Astrocyte (in vitro differentiated cells and primary cell): Measurements from ENCODE around the gene RDH5. TPM values are rescaled to one million over a fixed set of nuclear protein-coding genes. Genes with fewer than 3 reads are reported as not detected.

Source experiments
- DNase-seq: peaks from one replicate; pipeline ENCODE4 v3.0.0-alpha.2; 2010; ENCODE audit warnings: low read depth
- FAIRE-seq: peaks from 2 replicates; lab custom pipeline; 2011; peaks lifted over from hg19 to GRCh38; lab: Jason Lieb, UNC
- H2AFZ ChIP-seq: 2 replicates; pipeline ENCODE4 v1.6.0; 2012; ENCODE audit warnings: low read depth, low read length, inconsistent platforms
- H3K27ac ChIP-seq: 2 replicates; pipeline ENCODE4 v1.5.1; 2011; ENCODE audit warnings: low read depth, low read length, inconsistent platforms
- H3K27me3 ChIP-seq: 2 replicates; pipeline ENCODE4 v1.6.0; 2011; ENCODE audit warnings: low read length, inconsistent platforms; ENCODE audit not compliant: insufficient read depth
- H3K36me3 ChIP-seq: 2 replicates; pipeline ENCODE4 v1.5.1; 2011; ENCODE audit warnings: low read length, inconsistent platforms; ENCODE audit not compliant: insufficient read depth
- H3K4me1 ChIP-seq: 2 replicates; pipeline ENCODE4 v1.5.1; 2011; ENCODE audit warnings: low read length, inconsistent platforms; ENCODE audit not compliant: insufficient read depth
- H3K4me2 ChIP-seq: 2 replicates; pipeline ENCODE4 v1.6.0; 2012; ENCODE audit warnings: low read length, inconsistent platforms
- H3K4me3 ChIP-seq: 2 replicates; pipeline ENCODE4 v1.5.1; 2011; ENCODE audit warnings: low read depth, mild to moderate bottlenecking, low read length, inconsistent platforms; ENCODE audit not compliant: insufficient read depth
- H3K79me2 ChIP-seq: 2 replicates; pipeline ENCODE4 v1.6.0; 2012; ENCODE audit warnings: mild to moderate bottlenecking, low read length, inconsistent platforms; ENCODE audit not compliant: insufficient read depth
- H3K9ac ChIP-seq: 2 replicates; pipeline ENCODE4 v1.6.0; 2012; ENCODE audit warnings: mild to moderate bottlenecking, low read length, inconsistent platforms
- H3K9me3 ChIP-seq: 2 replicates; pipeline ENCODE4 v1.5.1; 2012; ENCODE audit warnings: low read depth, mild to moderate bottlenecking, low read length, inconsistent platforms; ENCODE audit not compliant: insufficient read depth
- H4K20me1 ChIP-seq: 2 replicates; pipeline ENCODE4 v1.6.0; 2012; ENCODE audit warnings: low read length, inconsistent platforms; ENCODE audit not compliant: insufficient read depth
- H3K27ac Mint-ChIP-seq: one replicate; pipeline ENCODE4 v1.8.0; 2021; ENCODE audit warnings: mild to moderate bottlenecking, mixed read lengths; ENCODE audit not compliant: unreplicated experiment
- H3K27me3 Mint-ChIP-seq: one replicate; pipeline ENCODE4 v1.8.0; 2021; ENCODE audit warnings: low read depth, mixed read lengths; ENCODE audit not compliant: unreplicated experiment
- H3K36me3 Mint-ChIP-seq: one replicate; pipeline ENCODE4 v1.8.0; 2021; ENCODE audit warnings: low read depth, mixed read lengths; ENCODE audit not compliant: unreplicated experiment
- H3K4me1 Mint-ChIP-seq: one replicate; pipeline ENCODE4 v1.8.0; 2021; ENCODE audit warnings: low read depth, mixed read lengths; ENCODE audit not compliant: unreplicated experiment
- H3K4me3 Mint-ChIP-seq: one replicate; pipeline ENCODE4 v1.8.0; 2021; ENCODE audit warnings: mild to moderate bottlenecking, moderate library complexity, mixed read lengths; ENCODE audit not compliant: unreplicated experiment
- H3K9me3 Mint-ChIP-seq: one replicate; pipeline ENCODE4 v1.8.0; 2021; ENCODE audit warnings: mild to moderate bottlenecking, mixed read lengths; ENCODE audit not compliant: unreplicated experiment
- EZH2 ChIP-seq: IDR thresholded peaks from 2 replicates; pipeline ENCODE4 v1.6.1; 2012; ENCODE audit warnings: mild to moderate bottlenecking, low read length, inconsistent platforms; ENCODE audit not compliant: insufficient read depth
- total RNA-seq: library from RNA; stranded (reverse); gene quantifications from 2 replicates; pipeline ENCODE4 v1.2.1, GENCODE V29; 2021
- TF ChIP-seq, protein P1 (sequence below): IDR thresholded peaks from 2 replicates; pipeline ENCODE4 v1.5.1; 2011; ENCODE audit warnings: low read depth, mild to moderate bottlenecking, inconsistent platforms, low read length, moderate library complexity; ENCODE audit not compliant: insufficient read depth

RDH5 gene
- total RNA-seq, 1 donor from 2014 or later: 2.1 TPM

- no peaks in the 10 kb centered on the region for H3K27me3 ChIP-seq
- no peak overlapping the region for H3K4me2 ChIP-seq
- no peak overlapping the region for H3K9ac ChIP-seq
- Mint-ChIP-seq H3K4me3 (no peak overlapping the region), H3K27ac (no peak overlapping the region), H3K36me3 (peaks cover 8% of the 10 kb centered on the region), H3K9me3 (no peaks in the 10 kb centered on the region), H3K4me1 (peaks cover under 1% of the 10 kb centered on the region), H3K27me3 (peaks cover 6% of the 10 kb centered on the region)
- no peak overlapping the region for H2AFZ ChIP-seq
- peaks cover 1% of the 10 kb centered on the region for H4K20me1 ChIP-seq
- H3K27ac ChIP-seq: no peak overlapping the region
- DNase-seq (no peak), FAIRE-seq (no peak)
- H3K4me1 ChIP-seq: peaks cover 4% of the 10 kb centered on the region
- H3K79me2 ChIP-seq: peaks cover 4% of the 10 kb centered on the region
- no peak overlapping the region for H3K4me3 ChIP-seq
- no peaks in the 10 kb centered on the region for H3K36me3 ChIP-seq
- no peaks in the 10 kb centered on the region for H3K9me3 ChIP-seq
- TF ChIP-seq EZH2: no peak
- TF ChIP-seq, protein P1, sequence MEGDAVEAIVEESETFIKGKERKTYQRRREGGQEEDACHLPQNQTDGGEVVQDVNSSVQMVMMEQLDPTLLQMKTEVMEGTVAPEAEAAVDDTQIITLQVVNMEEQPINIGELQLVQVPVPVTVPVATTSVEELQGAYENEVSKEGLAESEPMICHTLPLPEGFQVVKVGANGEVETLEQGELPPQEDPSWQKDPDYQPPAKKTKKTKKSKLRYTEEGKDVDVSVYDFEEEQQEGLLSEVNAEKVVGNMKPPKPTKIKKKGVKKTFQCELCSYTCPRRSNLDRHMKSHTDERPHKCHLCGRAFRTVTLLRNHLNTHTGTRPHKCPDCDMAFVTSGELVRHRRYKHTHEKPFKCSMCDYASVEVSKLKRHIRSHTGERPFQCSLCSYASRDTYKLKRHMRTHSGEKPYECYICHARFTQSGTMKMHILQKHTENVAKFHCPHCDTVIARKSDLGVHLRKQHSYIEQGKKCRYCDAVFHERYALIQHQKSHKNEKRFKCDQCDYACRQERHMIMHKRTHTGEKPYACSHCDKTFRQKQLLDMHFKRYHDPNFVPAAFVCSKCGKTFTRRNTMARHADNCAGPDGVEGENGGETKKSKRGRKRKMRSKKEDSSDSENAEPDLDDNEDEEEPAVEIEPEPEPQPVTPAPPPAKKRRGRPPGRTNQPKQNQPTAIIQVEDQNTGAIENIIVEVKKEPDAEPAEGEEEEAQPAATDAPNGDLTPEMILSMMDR: no peak
Observed at GRCh38 chr12:55696141-55696540, 24.1 kb upstream of the RDH5 start.

GRCh38 chr12:55696796-55697462, 23.3 kb upstream of the RDH5 start:
- no peak for TF ChIP-seq EZH2
- TF ChIP-seq, protein P1: no peak
- H3K9me3 Mint-ChIP-seq: no peaks in the 10 kb centered on the region
- Histone ChIP-seq H4K20me1 (peaks cover 4% of the 10 kb centered on the region), H3K4me2 (no peak overlapping the region), H3K9ac (no peak overlapping the region), H3K27ac (no peak overlapping the region), H3K4me3 (no peak overlapping the region), H3K27me3 (no peaks in the 10 kb centered on the region), H3K9me3 (no peaks in the 10 kb centered on the region), H3K4me1 (peaks cover 4% of the 10 kb centered on the region), H2AFZ (no peak overlapping the region), H3K79me2 (peaks cover 4% of the 10 kb centered on the region), H3K36me3 (no peaks in the 10 kb centered on the region)
- H3K4me3 Mint-ChIP-seq: no peak overlapping the region
- FAIRE-seq (no peak), DNase-seq (no peak)
- H3K27ac Mint-ChIP-seq: no peak overlapping the region
- H3K27me3 Mint-ChIP-seq: peaks cover 6% of the 10 kb centered on the region
- H3K36me3 Mint-ChIP-seq: peaks cover 9% of the 10 kb centered on the region
- peaks cover 2% of the 10 kb centered on the region for H3K4me1 Mint-ChIP-seq

GRCh38 chr12:55697686-55698085, 22.5 kb upstream of the RDH5 start:
- no peaks in the 10 kb centered on the region for H3K9me3 ChIP-seq
- H3K4me1 ChIP-seq: peaks cover 4% of the 10 kb centered on the region
- H3K9ac ChIP-seq: no peak overlapping the region
- no peaks in the 10 kb centered on the region for H3K9me3 Mint-ChIP-seq
- peaks cover 2% of the 10 kb centered on the region for H3K4me1 Mint-ChIP-seq
- no peak overlapping the region for H3K4me2 ChIP-seq
- TF ChIP-seq EZH2: no peak
- TF ChIP-seq, protein P1: no peak
- H3K27ac ChIP-seq: no peak overlapping the region
- FAIRE-seq (no peak), DNase-seq (no peak)
- H3K4me3 ChIP-seq: no peak overlapping the region
- no peak overlapping the region for H3K27ac Mint-ChIP-seq
- H3K36me3 ChIP-seq: no peaks in the 10 kb centered on the region
- peaks cover 4% of the 10 kb centered on the region for H4K20me1 ChIP-seq
- peaks cover 9% of the 10 kb centered on the region for H3K36me3 Mint-ChIP-seq
- no peak overlapping the region for H3K4me3 Mint-ChIP-seq
- peaks cover 6% of the 10 kb centered on the region for H3K27me3 Mint-ChIP-seq
- H3K79me2 ChIP-seq: peaks cover 4% of the 10 kb centered on the region
- H2AFZ ChIP-seq: no peak overlapping the region
- no peaks in the 10 kb centered on the region for H3K27me3 ChIP-seq
